NCI-H510A treated with DMSO at 0.1 percent for 48 hours (cell line): Measurements from ENCODE around the gene TCP11.

Source experiments
- DNase-seq: peaks from one replicate; lab custom pipeline; 2025; lab: John Stamatoyannopoulos, UW

Gene TCP11

GRCh38 chr6:35080821-35081425 lies 60.2 kb downstream of the TCP11 start:
- DNase-seq, result no peak

DNA sequence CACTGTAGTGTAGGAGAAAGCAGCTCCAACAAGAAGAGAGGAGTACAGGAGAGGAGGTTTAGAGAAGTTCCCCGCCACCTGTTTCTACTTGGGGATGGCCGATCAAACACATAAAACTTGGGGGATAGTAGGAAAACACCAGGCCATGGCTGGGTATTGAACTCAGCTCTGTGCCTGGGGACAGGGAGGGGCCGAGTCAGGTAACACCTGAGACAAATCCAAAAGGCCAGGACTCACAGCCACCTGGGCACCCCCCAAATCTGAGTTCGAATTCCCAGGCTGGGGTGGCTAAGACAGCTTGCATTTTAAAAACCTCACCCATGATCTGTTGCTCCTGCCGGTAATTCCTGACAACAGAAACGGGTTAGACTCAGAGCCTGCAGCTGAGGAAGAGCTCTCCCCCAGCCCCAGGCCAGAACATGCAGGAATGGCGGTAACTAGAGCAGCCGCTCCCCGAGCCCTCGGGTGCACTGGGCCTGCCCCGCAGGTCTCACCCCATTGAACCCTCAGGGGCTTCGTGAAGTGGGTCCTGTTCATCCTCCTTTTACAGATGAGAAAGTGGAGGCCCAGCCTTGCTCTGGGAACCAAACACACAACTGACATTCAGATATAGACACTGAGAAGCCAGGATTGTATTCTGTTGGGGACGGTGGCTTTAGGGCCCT lies 61.0 kb downstream of the TCP11 start:
- no peak for DNase-seq

DNA sequence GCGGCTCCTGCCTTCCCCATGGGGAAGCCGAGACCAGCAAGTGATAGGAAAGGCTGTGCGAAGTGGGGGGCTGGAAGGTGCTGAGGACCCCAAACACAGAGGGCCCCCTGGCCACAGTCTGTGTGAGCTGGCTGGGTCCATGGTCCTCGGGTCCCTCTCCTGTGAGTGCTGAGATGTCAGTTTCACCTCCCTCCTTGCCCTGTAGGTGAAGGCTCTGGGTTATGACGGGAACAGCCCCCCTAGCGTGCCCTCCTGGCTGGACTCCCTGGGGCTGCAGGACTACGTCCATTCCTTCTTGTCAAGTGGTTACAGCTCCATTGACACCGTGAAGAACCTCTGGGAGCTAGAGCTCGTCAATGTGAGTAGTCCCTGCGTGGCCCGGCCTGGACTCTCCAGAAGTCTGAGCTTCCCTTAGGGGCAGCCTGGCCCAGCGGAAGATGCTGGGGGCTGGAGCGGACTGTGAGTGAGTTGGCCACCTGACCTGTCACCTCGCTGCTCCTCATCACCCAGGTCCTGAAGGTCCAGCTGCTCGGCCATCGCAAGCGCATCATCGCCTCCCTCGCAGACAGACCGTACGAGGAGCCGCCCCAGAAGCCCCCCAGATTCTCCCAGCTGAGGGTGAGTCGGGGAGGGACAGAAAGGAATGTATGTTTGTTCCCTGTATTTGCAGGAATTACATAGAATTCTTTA lies 61.7 kb downstream of the TCP11 start:
- DNase-seq, result no peak

GRCh38 chr6:35078896-35079295 lies 62.2 kb downstream of the TCP11 start:
- no peak for DNase-seq

- DNase-seq, result no peak
These were observed 62.8 kb downstream of the TCP11 start for GRCh38 chr6:35078226-35078850.

DNA sequence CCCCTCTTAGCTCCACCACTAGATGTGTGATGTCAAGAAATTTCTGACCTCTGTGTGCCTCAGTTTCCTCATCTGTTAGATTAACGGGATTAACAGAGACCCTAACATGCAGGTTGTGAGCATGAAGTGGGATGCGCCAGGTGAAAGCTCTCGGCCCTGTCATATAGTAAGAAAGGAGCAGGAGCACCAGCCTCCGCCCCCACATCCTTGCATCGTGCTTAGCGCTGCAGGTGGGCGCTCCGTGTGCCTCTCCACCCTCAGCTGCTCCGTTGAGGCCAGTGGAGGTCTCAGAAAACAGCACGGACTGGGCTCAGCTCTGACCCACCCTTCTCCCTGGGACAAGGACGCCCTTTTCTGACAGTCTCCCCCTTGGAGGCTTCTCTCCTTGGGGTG lies 63.4 kb downstream of the TCP11 start:
- no peak for DNase-seq

GRCh38 chr6:35076997-35077712 lies 64.0 kb downstream of the TCP11 start:
- no peak for DNase-seq

DNA sequence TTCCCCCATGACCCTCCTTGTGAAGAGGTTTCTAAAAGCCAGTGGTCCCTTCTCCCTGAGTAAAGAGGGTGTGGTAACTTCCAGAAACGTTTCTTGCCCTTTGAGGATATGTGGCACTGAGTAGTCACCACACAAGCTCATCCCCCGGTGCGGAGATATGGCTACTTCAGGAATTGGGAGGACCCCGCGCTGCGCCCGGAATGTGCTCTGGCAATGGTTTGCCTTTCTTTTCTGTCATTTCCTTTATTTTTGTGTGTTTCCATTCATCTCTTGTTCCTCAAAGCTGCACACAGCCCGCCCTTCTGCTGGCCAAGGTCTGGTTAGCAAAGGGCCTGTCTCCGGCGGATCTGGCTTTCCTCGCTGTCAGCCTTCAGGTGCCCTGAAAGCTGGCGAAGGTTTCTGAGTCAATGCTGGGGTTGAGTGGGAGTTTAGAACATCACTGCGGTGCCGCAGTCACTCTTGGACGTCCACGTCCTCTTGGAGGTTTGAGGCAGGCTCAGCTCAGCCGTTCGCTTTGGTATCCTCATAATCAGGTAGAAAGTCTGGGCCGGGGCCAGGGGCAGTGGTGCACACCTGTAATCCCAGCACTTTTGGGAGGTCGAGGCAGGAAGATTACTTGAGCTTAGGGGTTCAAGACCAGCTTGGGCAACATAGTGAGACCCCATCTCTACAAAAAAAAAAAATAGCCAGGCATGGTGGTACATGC lies 67.2 kb downstream of the TCP11 start:
- no peak for DNase-seq

DNA sequence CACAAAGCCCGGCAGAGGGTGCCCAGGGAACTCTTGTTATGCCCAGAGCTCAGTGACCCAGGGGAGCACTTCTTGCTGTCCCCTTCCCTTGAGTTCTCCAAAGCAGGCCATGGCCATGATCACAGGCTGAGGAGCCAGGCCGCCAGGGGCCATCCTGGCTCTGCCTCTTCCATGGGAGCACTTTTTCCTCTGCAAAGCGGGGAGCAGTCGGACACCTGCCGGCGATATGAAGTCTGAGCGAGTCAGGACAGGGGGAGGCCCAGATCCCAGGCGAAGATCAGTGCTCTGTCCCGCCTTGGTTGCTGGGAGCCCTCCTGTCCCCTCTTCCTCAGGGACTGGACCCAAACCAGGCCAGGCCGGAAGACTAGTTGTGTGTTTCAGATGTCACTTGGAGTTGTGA lies 67.9 kb downstream of the TCP11 start:
- DNase-seq, result no peak

GRCh38 chr6:35072698-35073055 lies 68.5 kb downstream of the TCP11 start:
- no peak for DNase-seq

DNA sequence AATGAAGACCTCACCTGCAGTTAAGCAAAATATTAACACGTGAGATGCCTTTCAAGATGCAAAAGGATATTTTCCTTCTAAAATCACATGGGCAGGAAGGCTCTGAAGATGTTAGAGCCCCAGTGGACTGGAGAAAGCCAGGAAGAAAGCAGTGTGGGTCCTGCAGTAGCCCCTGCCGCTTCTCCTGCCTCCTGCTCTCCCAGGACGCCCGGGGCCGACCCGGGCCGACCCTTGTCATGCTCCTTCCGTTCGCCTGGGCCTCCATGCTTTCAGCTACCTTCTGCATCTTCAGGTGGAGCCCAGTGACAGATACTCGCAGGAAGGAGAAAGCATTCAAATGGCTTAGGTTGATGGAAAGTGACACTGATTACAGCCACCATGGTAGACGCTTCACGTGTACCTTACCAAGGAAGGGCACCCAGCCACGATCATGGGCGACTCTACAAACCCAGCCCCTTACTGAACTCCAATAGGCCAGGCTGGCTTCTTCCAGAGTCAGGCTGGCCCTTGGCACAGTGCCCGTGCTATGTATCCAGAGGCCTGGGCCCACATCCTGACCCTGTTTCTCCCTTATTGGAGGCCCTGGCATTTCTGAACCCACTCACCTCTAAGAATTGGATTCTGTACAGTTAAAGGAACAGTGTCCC lies 69.0 kb downstream of the TCP11 start:
- no peak for DNase-seq

DNA sequence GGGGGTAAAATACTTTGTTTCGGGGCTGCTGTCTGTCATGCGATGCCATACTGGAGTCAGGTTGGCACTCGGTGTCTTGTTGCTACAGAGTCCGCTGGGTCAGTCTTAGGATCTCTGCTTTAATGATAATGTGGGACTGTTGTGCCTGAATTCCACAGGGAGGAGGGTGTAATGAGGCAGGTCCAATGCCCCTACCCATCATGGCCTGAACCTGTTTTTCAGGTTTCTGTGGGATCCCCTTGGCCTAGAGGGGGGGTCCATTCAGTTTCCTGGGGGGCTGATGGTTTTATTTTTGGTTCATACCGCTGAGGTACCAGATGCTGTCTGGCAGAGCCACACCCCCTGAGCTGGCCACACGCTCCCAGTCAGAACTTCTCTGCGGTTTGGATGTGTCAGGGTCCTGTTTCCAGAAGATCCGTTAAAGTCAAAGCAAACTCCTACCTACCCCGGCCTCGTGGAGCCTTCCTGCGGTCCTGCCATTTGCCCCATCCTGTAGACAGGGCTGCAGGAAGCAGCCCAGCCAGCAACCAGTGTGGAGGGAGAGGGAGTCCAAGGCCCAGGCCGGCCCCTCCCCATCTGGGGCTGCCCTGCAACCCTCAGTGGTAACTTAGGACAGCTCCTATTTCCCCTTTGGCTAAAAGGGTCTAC lies 69.7 kb downstream of the TCP11 start:
- no peak for DNase-seq

DNA sequence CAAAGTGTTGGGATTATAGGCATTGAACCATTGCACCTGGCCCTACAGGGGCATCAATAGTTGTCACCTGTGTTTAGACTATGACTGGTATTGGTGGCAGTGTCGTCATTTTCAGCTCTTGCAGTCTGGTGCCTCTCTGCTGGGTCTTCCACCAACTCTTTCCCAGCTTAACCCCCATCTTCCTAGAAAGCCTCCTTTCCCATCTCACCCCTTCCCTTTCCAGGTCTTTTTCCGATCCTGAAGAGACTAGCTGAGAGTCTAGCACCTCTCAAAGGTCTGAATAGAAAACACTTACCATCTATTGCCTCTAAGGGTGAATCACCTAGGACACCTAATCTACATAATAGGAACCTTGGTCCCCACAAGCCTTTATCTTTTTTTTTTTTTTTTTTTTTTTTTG lies 71.0 kb downstream of the TCP11 start:
- DNase-seq, result no peak

GRCh38 chr6:35069262-35069661 lies 71.9 kb downstream of the TCP11 start:
- DNase-seq, result no peak

GRCh38 chr6:35068644-35069043 lies 72.5 kb downstream of the TCP11 start:
- DNase-seq, result no peak

GRCh38 chr6:35068206-35068605 lies 72.9 kb downstream of the TCP11 start:
- no peak for DNase-seq
